GM10248 (cell line): ENCODE measurements around the gene PLIN4.

Experiments
- CTCF ChIA-PET: fragments of 300-600 bp; sonication (Branson Sonifier 250); formaldehyde crosslinking; extraction: SDS; loops from one replicate; lab custom pipeline; 2021; ENCODE audit warnings: antibody characterized with exemption; lab: Yijun Ruan, JAX
- POLR2A ChIA-PET: fragments of 350-650 bp; sonication (Branson Sonifier 250); formaldehyde crosslinking; extraction: SDS; loops from one replicate; lab custom pipeline; 2020; ENCODE audit warnings: antibody characterized with exemption; lab: Yijun Ruan, JAX
- DNase-seq: peaks from one replicate; pipeline ENCODE4 v3.0.0; 2012; ENCODE audit errors: extremely low spot score
- CTCF ChIP-seq: IDR thresholded peaks from 2 replicates; pipeline ENCODE4 v1.5.1; 2012; ENCODE audit warnings: mild to moderate bottlenecking, low read depth; ENCODE audit errors: extremely low read depth, missing control alignments, control extremely low read depth

Gene PLIN4

GRCh38 chr19:4500841-4501591, 17.3 kb downstream of the PLIN4 start:
- TF ChIP-seq CTCF = no peak
- ChIA-PET CTCF (interaction anchor here (1.3 kb wide), 1 partner anchor 24 kb away, joined by 4 read pairs; no protein-coding TSS in a partner anchor), POLR2A (no interaction called here)
- no peak for DNase-seq

- ChIA-PET CTCF (interaction anchor here (4.1 kb wide), 1 partner anchor 24 kb away, joined by 15 read pairs; no protein-coding TSS in a partner anchor), POLR2A (no interaction called here)
- no peak for TF ChIP-seq CTCF
- no peak for DNase-seq
Measured at GRCh38 chr19:4499855-4500254, 18.4 kb downstream of the PLIN4 start.

GRCh38 chr19:4499318-4499717, 19.0 kb downstream of the PLIN4 start:
- DNase-seq = no peak
- no peak for TF ChIP-seq CTCF
- ChIA-PET CTCF (interaction anchor here (4.1 kb wide), 1 partner anchor 25 kb away, joined by 15 read pairs; no protein-coding TSS in a partner anchor), POLR2A (no interaction called here)

GRCh38 chr19:4498694-4499093, 19.6 kb downstream of the PLIN4 start:
- ChIA-PET CTCF (interaction anchor here (4.1 kb wide), 1 partner anchor 25 kb away, joined by 15 read pairs; no protein-coding TSS in a partner anchor), POLR2A (no interaction called here)
- no peak for DNase-seq
- no peak for TF ChIP-seq CTCF

- ChIA-PET CTCF (interaction anchor here (4.1 kb wide), 1 partner anchor 26 kb away, joined by 15 read pairs; no protein-coding TSS in a partner anchor), POLR2A (no interaction called here)
- DNase-seq = no peak
- no peak for TF ChIP-seq CTCF
Measured at GRCh38 chr19:4497770-4498389, 20.4 kb downstream of the PLIN4 start.

GRCh38 chr19:4496304-4496703, 22.0 kb downstream of the PLIN4 start:
- TF ChIP-seq CTCF = no peak
- ChIA-PET CTCF (no interaction called here), POLR2A (no interaction called here)
- no peak for DNase-seq
